Neural crest cell (in vitro differentiated cells): Measurements from ENCODE around the gene MSL3B.

ENCODE experiments used
- DNase-seq: peaks from one replicate; pipeline ENCODE4 v3.0.0; 2021; ENCODE audit warnings: low read depth, mixed read lengths, low spot score
- H3K27ac Mint-ChIP-seq: one replicate; pipeline ENCODE4 v1.8.0; 2021; ENCODE audit warnings: mild to moderate bottlenecking, mixed read lengths; ENCODE audit not compliant: unreplicated experiment
- H3K27me3 Mint-ChIP-seq: 2 replicates; pipeline ENCODE4 v1.8.0; 2021; ENCODE audit warnings: low read depth, mild to moderate bottlenecking, mixed read lengths
- H3K36me3 Mint-ChIP-seq: 2 replicates; pipeline ENCODE4 v1.8.0; 2021; ENCODE audit warnings: low read depth, mild to moderate bottlenecking, mixed read lengths
- H3K4me1 Mint-ChIP-seq: 2 replicates; pipeline ENCODE4 v1.8.0; 2021; ENCODE audit warnings: mixed read lengths
- H3K4me3 Mint-ChIP-seq: one replicate; pipeline ENCODE4 v1.8.0; 2021; ENCODE audit warnings: mild to moderate bottlenecking, mixed read lengths
- H3K9me3 Mint-ChIP-seq: 2 replicates; pipeline ENCODE4 v1.8.0; 2021; ENCODE audit warnings: mixed read lengths
- TF ChIP-seq, protein P1 (sequence below): fragments of 200-600 bp; sonication (generic); conservative IDR thresholded peaks from 2 replicates; pipeline ENCODE4 v1.5.0; 2021; ENCODE audit warnings: antibody characterized with exemption, mild to moderate bottlenecking

The MSL3B gene

GRCh38 chr2:233838251-233838650 is 29.9 kb downstream of the MSL3B start:
- no peak overlapping the region for H3K4me3 Mint-ChIP-seq
- H3K4me1 Mint-ChIP-seq: peaks cover 23% of the 10 kb centered on the region
- TF ChIP-seq, protein P1, sequence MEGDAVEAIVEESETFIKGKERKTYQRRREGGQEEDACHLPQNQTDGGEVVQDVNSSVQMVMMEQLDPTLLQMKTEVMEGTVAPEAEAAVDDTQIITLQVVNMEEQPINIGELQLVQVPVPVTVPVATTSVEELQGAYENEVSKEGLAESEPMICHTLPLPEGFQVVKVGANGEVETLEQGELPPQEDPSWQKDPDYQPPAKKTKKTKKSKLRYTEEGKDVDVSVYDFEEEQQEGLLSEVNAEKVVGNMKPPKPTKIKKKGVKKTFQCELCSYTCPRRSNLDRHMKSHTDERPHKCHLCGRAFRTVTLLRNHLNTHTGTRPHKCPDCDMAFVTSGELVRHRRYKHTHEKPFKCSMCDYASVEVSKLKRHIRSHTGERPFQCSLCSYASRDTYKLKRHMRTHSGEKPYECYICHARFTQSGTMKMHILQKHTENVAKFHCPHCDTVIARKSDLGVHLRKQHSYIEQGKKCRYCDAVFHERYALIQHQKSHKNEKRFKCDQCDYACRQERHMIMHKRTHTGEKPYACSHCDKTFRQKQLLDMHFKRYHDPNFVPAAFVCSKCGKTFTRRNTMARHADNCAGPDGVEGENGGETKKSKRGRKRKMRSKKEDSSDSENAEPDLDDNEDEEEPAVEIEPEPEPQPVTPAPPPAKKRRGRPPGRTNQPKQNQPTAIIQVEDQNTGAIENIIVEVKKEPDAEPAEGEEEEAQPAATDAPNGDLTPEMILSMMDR: no peak
- H3K27ac Mint-ChIP-seq: peak overlapping the region; percentile 85
- no peaks in the 10 kb centered on the region for H3K9me3 Mint-ChIP-seq
- DNase-seq: no peak
- H3K36me3 Mint-ChIP-seq: peaks cover 44% of the 10 kb centered on the region
- H3K27me3 Mint-ChIP-seq: no peaks in the 10 kb centered on the region

DNA sequence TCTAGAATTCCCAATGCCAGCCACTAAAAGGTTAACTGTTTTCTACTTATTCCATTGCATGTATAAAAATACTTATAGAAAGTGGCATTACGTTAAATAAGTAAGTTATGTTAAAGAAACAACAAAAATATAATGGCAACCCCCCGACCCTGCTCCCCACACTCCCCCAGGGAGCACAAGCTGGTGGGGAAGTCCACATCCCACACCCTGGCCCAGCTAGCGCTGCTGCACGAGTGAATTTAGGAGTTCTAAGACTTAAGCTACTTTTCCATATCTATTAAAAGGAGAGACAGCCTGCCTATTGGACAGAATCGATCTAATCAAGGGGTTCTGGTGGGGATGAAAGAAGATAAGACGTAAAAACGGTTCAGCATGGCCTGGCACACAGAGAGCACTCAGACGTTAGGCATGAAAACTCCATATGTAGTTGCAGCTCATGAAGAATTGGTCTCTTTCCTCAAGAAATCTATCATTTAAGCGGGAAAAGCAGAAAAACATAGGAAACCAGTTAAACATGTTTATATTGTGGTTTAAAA is 30.4 kb downstream of the MSL3B start:
- Mint-ChIP-seq H3K9me3 (no peaks in the 10 kb centered on the region), H3K36me3 (peaks cover 43% of the 10 kb centered on the region), H3K4me3 (no peak overlapping the region), H3K4me1 (peaks cover 27% of the 10 kb centered on the region), H3K27ac (no peak overlapping the region), H3K27me3 (no peaks in the 10 kb centered on the region)
- no peak for DNase-seq
- TF ChIP-seq, protein P1: no peak

DNA sequence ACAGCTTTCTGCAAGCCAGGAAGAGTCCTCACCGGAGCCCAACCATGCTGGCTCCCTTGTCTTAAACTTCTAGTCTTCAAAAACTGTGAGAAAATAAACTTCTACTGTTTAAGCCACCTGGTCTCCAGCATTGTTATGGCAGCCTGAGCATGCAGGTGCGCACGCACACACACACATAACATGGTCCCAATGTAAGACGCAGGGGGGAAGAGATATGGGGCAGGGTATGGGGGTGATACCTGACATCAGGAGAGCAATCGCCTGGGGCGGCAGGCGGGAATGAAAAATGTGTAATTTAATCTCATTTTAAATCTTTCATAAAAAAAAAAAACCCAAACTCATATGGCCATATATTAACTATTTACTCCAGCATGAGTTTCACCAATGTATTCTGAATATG is 31.8 kb downstream of the MSL3B start:
- DNase-seq: no peak
- peaks cover 32% of the 10 kb centered on the region for H3K4me1 Mint-ChIP-seq
- no peaks in the 10 kb centered on the region for H3K27me3 Mint-ChIP-seq
- peaks cover 33% of the 10 kb centered on the region for H3K36me3 Mint-ChIP-seq
- H3K9me3 Mint-ChIP-seq: no peaks in the 10 kb centered on the region
- no peak overlapping the region for H3K27ac Mint-ChIP-seq
- TF ChIP-seq, protein P1: no peak
- H3K4me3 Mint-ChIP-seq: no peak overlapping the region

- Mint-ChIP-seq H3K4me3 (no peak overlapping the region), H3K36me3 (peaks cover 33% of the 10 kb centered on the region), H3K4me1 (peaks cover 27% of the 10 kb centered on the region), H3K9me3 (no peaks in the 10 kb centered on the region), H3K27me3 (no peaks in the 10 kb centered on the region), H3K27ac (no peak overlapping the region)
- DNase-seq: no peak
- TF ChIP-seq, protein P1: no peak
Observed at GRCh38 chr2:233835230-233836186, 32.7 kb downstream of the MSL3B start.

- Mint-ChIP-seq H3K9me3 (no peaks in the 10 kb centered on the region), H3K4me1 (peaks cover 19% of the 10 kb centered on the region)
- DNase-seq: no peak
Observed at GRCh38 chr2:233833345-233833744, 34.8 kb downstream of the MSL3B start.

More at GRCh38 chr2:233833345-233833744, 34.8 kb downstream of the MSL3B start:
- no peak overlapping the region for H3K27ac Mint-ChIP-seq
- peaks cover 27% of the 10 kb centered on the region for H3K36me3 Mint-ChIP-seq
- no peak overlapping the region for H3K4me3 Mint-ChIP-seq
- H3K27me3 Mint-ChIP-seq: no peaks in the 10 kb centered on the region
- TF ChIP-seq, protein P1: no peak
